SK-N-SH (cell line): ENCODE measurements around the gene B3GALT5.

Source experiments
- CHD2 ChIP-seq: fragments of 150-350 bp; IDR thresholded peaks from 2 replicates; pipeline ENCODE4 v1.6.1; 2018; ENCODE audit warnings: low read length; ENCODE audit not compliant: partially characterized antibody
- CTCF ChIP-seq: fragments of 200-600 bp; sonication (generic); IDR thresholded peaks from 2 replicates; pipeline ENCODE4 v1.6.1; 2017; ENCODE audit warnings: antibody characterized with exemption, mild to moderate bottlenecking, moderate library complexity
- EP300 ChIP-seq, 2 experiments: IDR thresholded peaks; 2 replicates each; pipeline versions ENCODE4 v1.4.0 to v1.6.1; 2012; ENCODE audit warnings: borderline replicate concordance in 1 of 2, low read depth in 1 of 2, low read length in 1 of 2
- EZH2phosphoT487 ChIP-seq: fragments of 200-600 bp; sonication (generic); IDR thresholded peaks from 2 replicates; pipeline ENCODE4 v1.6.1; 2017; ENCODE audit warnings: low read depth, mixed run types, mild to moderate bottlenecking, antibody characterized with exemption, moderate library complexity, borderline replicate concordance
- GABPA ChIP-seq: IDR thresholded peaks from 2 replicates; pipeline ENCODE4 v1.4.0; 2012; ENCODE audit warnings: low read depth, mild to moderate bottlenecking
- MEF2A ChIP-seq: IDR thresholded peaks from 2 replicates; pipeline ENCODE4 v1.4.0; 2012; ENCODE audit warnings: low read depth, borderline replicate concordance
- MXI1 ChIP-seq: IDR thresholded peaks from 2 replicates; pipeline ENCODE4 v1.6.1; 2012; ENCODE audit warnings: mild to moderate bottlenecking, low read depth, low read length, improper control_type of control experiment
- POLR2AphosphoS5 ChIP-seq: IDR thresholded peaks from 2 replicates; pipeline ENCODE4 v1.6.1; 2012; ENCODE audit warnings: low read depth, low read length
- RAD21 ChIP-seq: IDR thresholded peaks from 2 replicates; pipeline ENCODE4 v1.6.1; 2012; ENCODE audit warnings: mild to moderate bottlenecking, low read length
- REST ChIP-seq: IDR thresholded peaks from 2 replicates; pipeline ENCODE4 v1.6.1; 2012; ENCODE audit warnings: mild to moderate bottlenecking, low read depth, low read length, moderate library complexity
- SIN3A ChIP-seq: IDR thresholded peaks from 2 replicates; pipeline ENCODE4 v1.6.1; 2012; ENCODE audit warnings: low read depth, mild to moderate bottlenecking, low read length, moderate library complexity, borderline replicate concordance
- SMC3 ChIP-seq: IDR thresholded peaks from 2 replicates; pipeline ENCODE4 v1.6.1; 2012; ENCODE audit warnings: low read depth, low read length, improper control_type of control experiment
- USF1 ChIP-seq: IDR thresholded peaks from 2 replicates; pipeline ENCODE4 v1.4.0; 2012; ENCODE audit warnings: low read depth, borderline replicate concordance

- TF ChIP-seq MEF2A (no peak), RAD21 (no peak), EZH2phosphoT487 (no peak), CTCF (no peak), EP300 (IDR thresholded peaks at IDR 0.05; ENCODE audit: borderline replicate concordance in 1 of 2, low read depth in 1 of 2, low read length in 1 of 2) (no peak), USF1 (no peak), REST (no peak), SMC3 (no peak), POLR2AphosphoS5 (no peak), CHD2 (no peak), MXI1 (no peak), SIN3A (no peak), GABPA (no peak)
These were observed 32.6 kb downstream of the B3GALT5 start for GRCh38 chr21:39645331-39645730.
